Pancreas (tissue), 10 donors: Measurements from ENCODE around the gene TDRD3. TPM values are rescaled to one million over a fixed set of nuclear protein-coding genes. Genes with fewer than 3 reads are reported as not detected.

ENCODE experiments used
- ATAC-seq, 4 donors: fragments of 200-7000 bp; cut with Tn5 transposase; one replicate each; pipeline versions ENCODE4 v1.8.0 to v1.9.1; 2020; ENCODE audit warnings: mild to moderate bottlenecking in 4 of 4, moderate library complexity in 4 of 4
- DNase-seq, 6 donors: peaks; one replicate each; pipeline ENCODE4 v3.0.0-alpha.2; 2020
- FAIRE-seq: peaks from 2 replicates; lab custom pipeline; 2012; peaks lifted over from hg19 to GRCh38; lab: Jason Lieb, UNC
- H3K27ac ChIP-seq, 4 donors: fragments of 200-600 bp; sonication (generic); 1 replicate in 3 of 4; 2 replicates in 1 of 4; pipeline versions ENCODE4 v1.5.0 to v1.8.0; 2020
- H3K27me3 ChIP-seq, 4 donors: fragments of 200-600 bp; one replicate each; pipeline ENCODE4 v1.8.0; 2021
- H3K36me3 ChIP-seq, 3 donors: fragments of 200-600 bp; sonication (generic) in 1 of 3; one replicate each; pipeline versions ENCODE4 v1.5.0 to v1.8.0; 2020 to 2021
- H3K4me1 ChIP-seq, 3 donors: fragments of 200-600 bp; one replicate each; pipeline ENCODE4 v1.8.0; 2021
- H3K4me3 ChIP-seq, 4 donors: fragments of 200-600 bp; sonication (generic) in 2 of 4; one replicate each; pipeline versions ENCODE4 v1.5.0 to v1.8.0; 2020 to 2021
- H3K9me3 ChIP-seq, 4 donors: fragments of 200-600 bp; one replicate each; pipeline ENCODE4 v1.8.0; 2021
- CTCF ChIP-seq, 4 donors: fragments of 200-600 bp; sonication (generic) in 3 of 4; IDR thresholded peaks; one replicate each; pipeline versions ENCODE4 v1.5.0 to v1.8.0; 2021; ENCODE audit warnings: antibody characterized with exemption in 4 of 4
- WGBS, 2 donors: extraction: QIAGEN DNeasy Blood & Tissue Kit; methylation state at CpG; one replicate each; pipeline ENCODE4 v1.1.7; 2013; 5-methylcytosine and 5-hydroxymethylcytosine counted together
- intact Hi-C, 3 donors: fragments of 100-400 bp; cut with DNase I; formaldehyde crosslinking; loops; one replicate each; pipeline versions ENCODE4 v1.11.1 to v1.14.2; 2022
- polyA plus RNA-seq, 2 donors: library from polyadenylated mRNA; stranded (reverse); fragments of 200-250 nt; gene quantifications; one replicate each; pipeline ENCODE4 v1.2.3, GENCODE V29; 2013
- total RNA-seq, 6 donors: library from RNA; stranded (reverse); fragmentation: NEBNext Ultra II Directional in 4 of 6; extraction: Animal tissue kit (Norgen Biotek cat#: 25700) in 4 of 6; gene quantifications; one replicate each; pipeline versions ENCODE4 v1.2.1 to v1.2.4, GENCODE V29; 2021 to 2023
- donor health status: healthy with polysubstance abuse.
- donor health status: DM: no; HTN: no; CAD: no; lungs with moderate emphysema.
- donor health status: DM: no; HTN: no; CAD: no.
- donor health status: control.
- donor health status: control.
- donor health status: Bipolar disorder and iron deficiency.
- donor health status: DM: yes; HTN: yes; CAD: no.
- donor health status: DM: no; HTN: no; CAD: no.
- donor health status: DM: no; HTN: no; CAD: no.
- donor health status: DM: yes; HTN: yes; CAD: no.

The TDRD3 gene
- total and polyA plus RNA-seq, 8 donors: 12.2 to 24.6 (median 20.3) TPM

- no peak for DNase-seq
- FAIRE-seq: no peak
- 76 to 84% methylated on average over 3 of the region's 3 CpGs for WGBS, 2 donors
Observed at GRCh38 chr13:60379837-60380565, 17.0 kb upstream of the TDRD3 start.

GRCh38 chr13:60384911-60385310 is 12.1 kb upstream of the TDRD3 start:
- Histone ChIP-seq H3K9me3 (no peaks in the 10 kb centered on the region), H3K4me3 (no peak overlapping the region), H3K27me3 (no peaks in the 10 kb centered on the region), H3K27ac (no peak overlapping the region), H3K36me3 (no peaks in the 10 kb centered on the region), H3K4me1 (no peaks in the 10 kb centered on the region)
- no peak for TF ChIP-seq CTCF (IDR thresholded peaks at IDR 0.05)
- no peak for ATAC-seq
- 57 to 60% methylated on average over 4 of the region's 4 CpGs for WGBS, 2 donors
- intact Hi-C loops: no loop called here
- no peak for DNase-seq
- no peak for FAIRE-seq

More at GRCh38 chr13:60379837-60380565, 17.0 kb upstream of the TDRD3 start:
- no peak for TF ChIP-seq CTCF (IDR thresholded peaks at IDR 0.05)
- Histone ChIP-seq H3K4me3 (no peak overlapping the region), H3K27ac (no peak overlapping the region), H3K9me3 (no peaks in the 10 kb centered on the region), H3K4me1 (no peaks in the 10 kb centered on the region), H3K27me3 (no peaks in the 10 kb centered on the region), H3K36me3 (no peaks in the 10 kb centered on the region)
- no peak for ATAC-seq
- intact Hi-C loops: no loop called here

GRCh38 chr13:60386250-60386649 is 10.8 kb upstream of the TDRD3 start:
- WGBS, 2 donors: 48 to 68% methylated on average over 2 of the region's 2 CpGs
- Histone ChIP-seq H3K27me3 (no peaks in the 10 kb centered on the region), H3K36me3 (no peaks in the 10 kb centered on the region), H3K9me3 (no peaks in the 10 kb centered on the region), H3K27ac (no peak overlapping the region), H3K4me3 (no peak overlapping the region), H3K4me1 (no peaks in the 10 kb centered on the region)
- ATAC-seq: no peak
- no peak for DNase-seq
- FAIRE-seq: no peak
- no peak for TF ChIP-seq CTCF (IDR thresholded peaks at IDR 0.05)
- intact Hi-C loops: no loop called here

- ATAC-seq (no peak), FAIRE-seq (no peak), DNase-seq (no peak)
- Histone ChIP-seq H3K27me3 (no peaks in the 10 kb centered on the region), H3K36me3 (no peaks in the 10 kb centered on the region), H3K4me3 (no peak overlapping the region), H3K4me1 (peaks cover 0 to 5% (median 0%) of the 10 kb centered on the region in 3 donors), H3K9me3 (no peaks in the 10 kb centered on the region), H3K27ac (no peak overlapping the region)
- intact Hi-C loops: no loop called here
- 59 to 62% methylated on average over 3 of the region's 3 CpGs for WGBS, 2 donors
- no peak for TF ChIP-seq CTCF (IDR thresholded peaks at IDR 0.05)
Observed at GRCh38 chr13:60392131-60392530, 4.9 kb upstream of the TDRD3 start.
